Uterus (tissue), 2 donors: ENCODE measurements around the gene PDE4DIP.
"Not testable (repeated sequence)": the region's sequence is repeated elsewhere in the genome, so short reads cannot be mapped to it uniquely, and the experiment has no call there.

Experiments used
- CTCF ChIP-seq, 4 experiments: fragments of 200-600 bp in 2 of 4; fragments of 450-650 bp in 2 of 4; sonication (generic) in 2 of 4; IDR thresholded peaks; one replicate each; pipeline ENCODE4 v1.5.1; 2016 to 2019; ENCODE audit warnings: antibody characterized with exemption in 4 of 4, mild to moderate bottlenecking in 2 of 4, moderate library complexity in 1 of 4
- POLR2A ChIP-seq, 2 donors: fragments of 450-650 bp; IDR thresholded peaks; one replicate each; pipeline ENCODE4 v1.6.1; 2016; ENCODE audit warnings: antibody characterized with exemption in 2 of 2, mild to moderate bottlenecking in 1 of 2, moderate library complexity in 1 of 2

DNA sequence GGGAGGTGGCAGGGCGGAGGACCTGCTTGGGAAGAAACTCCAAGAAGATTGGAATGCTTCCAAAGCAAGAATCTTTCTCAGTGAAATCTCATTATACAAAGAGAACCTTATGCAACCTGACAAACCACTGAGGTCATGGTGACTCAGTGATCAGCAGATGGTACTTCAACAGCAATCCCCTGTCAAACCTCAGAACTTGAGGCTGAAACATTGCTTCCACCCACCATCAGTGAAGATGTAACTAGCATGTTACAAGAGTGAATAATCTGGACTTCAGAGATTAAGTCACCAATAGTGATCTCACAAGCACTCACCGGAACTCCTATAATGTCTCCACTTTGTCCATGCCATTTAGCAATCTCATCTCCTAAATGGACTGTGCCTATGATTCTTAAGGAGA, 148.1 kb downstream of the PDE4DIP start:
- TF ChIP-seq CTCF, POLR2A (IDR thresholded peaks at IDR 0.05): not testable (repeated sequence)
